ENCODE data around the gene EPSTI1.

EPSTI1 gene

DNA sequence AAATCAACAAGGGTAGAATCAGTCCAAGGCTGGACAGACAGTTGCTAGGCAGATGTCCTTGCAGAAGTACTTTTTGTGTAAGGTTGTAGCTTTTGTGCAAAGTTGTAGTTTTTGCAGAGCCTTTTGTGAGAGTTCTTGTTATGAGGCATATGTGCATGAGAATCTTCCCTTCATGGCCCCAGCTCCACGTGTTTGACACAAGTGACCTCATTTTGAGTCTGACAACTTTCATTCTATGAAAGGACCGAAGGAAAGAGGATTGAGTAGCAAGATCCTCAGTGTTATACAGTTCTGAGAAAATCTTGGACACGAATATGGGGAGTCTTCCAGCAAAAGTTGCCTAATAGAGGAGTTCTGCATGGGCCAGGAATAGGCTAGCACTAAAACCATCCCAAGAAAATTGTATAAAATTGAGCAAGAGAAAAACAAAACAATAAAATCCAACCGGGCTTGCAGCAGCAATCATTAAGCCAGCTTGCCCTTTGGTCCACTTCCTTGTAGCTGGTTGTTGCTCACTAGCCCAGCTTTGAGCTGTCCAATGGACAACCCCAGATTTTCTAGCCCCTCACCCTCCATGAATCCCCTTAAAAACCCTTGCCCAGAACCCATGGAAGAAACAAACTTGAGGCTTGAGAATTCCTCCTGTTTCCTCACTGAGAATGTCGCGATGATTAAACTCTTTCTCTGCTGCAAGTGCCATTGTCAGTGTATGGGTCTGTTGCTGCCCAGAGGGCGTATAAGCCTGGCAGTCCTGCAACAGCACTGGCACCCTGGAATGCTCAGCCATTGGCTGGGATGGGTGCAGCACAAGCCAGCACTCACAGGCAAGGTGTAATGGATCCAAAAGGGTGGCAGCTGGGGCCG lies 6.5 kb downstream of the EPSTI1 start:
- Histone ChIP-seq H3K9ac (ENCODE audit: low read length) (no peak overlapping the region), H3K4me1 (ENCODE audit: insufficient read depth, low read length) (peaks cover 6% of the 10 kb centered on the region), H3K27me3 (ENCODE audit: control insufficient read depth in 1 of 2, insufficient read depth in 2 of 2, low read length in 2 of 2) (no peaks in the 10 kb centered on the region), H3K9me3 (ENCODE audit: low read length) (no peaks in the 10 kb centered on the region), H3K36me3 (ENCODE audit: insufficient read depth, low read length) (no peaks in the 10 kb centered on the region), H3K4me3 (ENCODE audit: low read depth in 1 of 2, low read length in 2 of 2) (no peak overlapping the region), H3K27ac (ENCODE audit: low read depth, low read length) (no peak overlapping the region)

DNA sequence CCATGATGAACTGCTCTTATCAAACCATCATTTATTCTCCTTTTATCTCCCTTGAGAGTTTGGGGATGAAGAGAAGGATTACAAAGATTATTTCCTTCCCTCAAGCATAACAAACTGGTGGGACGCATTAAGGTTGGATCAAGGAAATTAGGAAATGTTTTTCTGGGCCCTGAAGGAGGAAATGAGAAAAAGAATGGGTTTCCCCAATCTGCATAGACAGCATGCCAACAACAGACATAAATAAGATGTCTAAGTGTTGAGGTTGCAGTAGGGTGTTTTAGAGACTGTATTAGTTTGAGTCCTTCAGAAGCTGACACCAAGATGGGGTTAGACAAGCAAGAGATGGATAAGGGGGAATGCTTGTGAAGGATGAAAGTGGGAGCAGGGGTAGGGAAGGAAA lies 7.3 kb downstream of the EPSTI1 start:
- no peaks in the 10 kb centered on the region for H3K36me3 ChIP-seq (ENCODE audit: insufficient read depth, low read length)
- H3K4me3 ChIP-seq (ENCODE audit: low read depth in 1 of 2, low read length in 2 of 2) = no peak overlapping the region
- no peak overlapping the region for H3K27ac ChIP-seq (ENCODE audit: low read depth, low read length)
- H3K9ac ChIP-seq (ENCODE audit: low read length) = no peak overlapping the region
- no peaks in the 10 kb centered on the region for H3K4me1 ChIP-seq (ENCODE audit: insufficient read depth, low read length)
- H3K27me3 ChIP-seq (ENCODE audit: control insufficient read depth in 1 of 2, insufficient read depth in 2 of 2, low read length in 2 of 2) = no peaks in the 10 kb centered on the region
- H3K9me3 ChIP-seq (ENCODE audit: low read length) = no peaks in the 10 kb centered on the region

DNA sequence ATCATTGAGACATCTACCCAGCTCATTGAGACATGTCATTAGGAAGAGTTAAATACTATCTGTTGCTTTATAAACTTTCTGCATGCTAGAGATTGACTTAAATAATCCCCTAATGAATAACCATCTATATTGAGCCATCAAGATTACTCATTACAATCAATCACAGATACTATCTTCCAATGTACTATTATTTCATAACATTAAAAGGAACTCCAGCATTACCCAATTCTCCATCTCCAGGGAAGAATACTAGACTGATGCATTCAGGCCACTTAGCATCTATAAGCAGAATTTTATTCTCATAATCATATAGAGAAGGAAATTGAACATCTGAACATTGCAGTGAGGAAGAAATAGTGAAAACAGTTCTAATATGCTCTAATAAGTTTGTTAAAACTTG lies 8.0 kb downstream of the EPSTI1 start:
- no peaks in the 10 kb centered on the region for H3K36me3 ChIP-seq (ENCODE audit: insufficient read depth, low read length)
- no peaks in the 10 kb centered on the region for H3K27me3 ChIP-seq (ENCODE audit: control insufficient read depth in 1 of 2, insufficient read depth in 2 of 2, low read length in 2 of 2)
- no peaks in the 10 kb centered on the region for H3K4me1 ChIP-seq (ENCODE audit: insufficient read depth, low read length)
- H3K27ac ChIP-seq (ENCODE audit: low read depth, low read length) = no peak overlapping the region
- no peak overlapping the region for H3K4me3 ChIP-seq (ENCODE audit: low read depth in 1 of 2, low read length in 2 of 2)
- H3K9me3 ChIP-seq (ENCODE audit: low read length) = no peaks in the 10 kb centered on the region
- no peak overlapping the region for H3K9ac ChIP-seq (ENCODE audit: low read length)

DNA sequence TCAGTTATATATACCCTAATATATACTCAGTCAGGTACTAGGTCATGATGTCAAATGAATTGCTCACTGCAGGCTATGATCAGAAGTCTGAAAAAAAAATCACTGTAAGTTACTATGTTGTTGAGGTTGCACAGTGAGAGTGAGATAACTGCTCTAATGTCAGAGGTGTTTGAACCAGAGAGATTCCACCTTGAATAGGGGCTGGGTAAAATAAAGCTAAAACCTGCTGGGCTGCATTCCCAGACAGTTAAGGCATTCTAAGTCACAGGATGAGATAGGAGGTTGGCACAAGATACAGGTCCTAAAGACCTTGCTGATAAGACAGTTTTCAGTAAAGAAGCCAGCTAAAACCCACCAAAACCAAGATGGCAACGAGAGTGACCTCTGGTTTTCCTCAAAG lies 10.2 kb downstream of the EPSTI1 start:
- Histone ChIP-seq H3K4me1 (ENCODE audit: insufficient read depth, low read length) (no peaks in the 10 kb centered on the region), H3K4me3 (ENCODE audit: low read depth in 1 of 2, low read length in 2 of 2) (no peak overlapping the region), H3K27ac (ENCODE audit: low read depth, low read length) (no peak overlapping the region), H3K27me3 (ENCODE audit: control insufficient read depth in 1 of 2, insufficient read depth in 2 of 2, low read length in 2 of 2) (no peaks in the 10 kb centered on the region), H3K36me3 (ENCODE audit: insufficient read depth, low read length) (no peaks in the 10 kb centered on the region), H3K9me3 (ENCODE audit: low read length) (no peaks in the 10 kb centered on the region), H3K9ac (ENCODE audit: low read length) (no peak overlapping the region)

DNA sequence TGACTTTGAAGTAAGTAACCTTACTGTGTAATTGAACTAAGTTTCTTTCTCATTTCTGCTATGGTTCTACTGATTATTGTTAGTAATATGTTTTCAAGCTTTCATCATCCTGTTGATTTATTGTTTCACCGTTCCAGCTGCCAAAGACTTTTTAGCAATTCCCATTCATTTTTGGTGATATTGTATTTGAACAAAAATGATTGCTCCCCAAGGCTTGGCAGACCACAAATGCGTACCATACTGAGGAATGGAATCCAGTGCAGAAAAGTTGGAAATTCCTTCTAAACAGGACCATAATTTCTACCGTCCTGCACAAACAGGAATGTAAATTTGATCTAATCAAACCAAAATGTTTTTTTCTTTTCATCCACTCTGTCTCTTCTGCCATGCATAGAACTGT lies 10.7 kb downstream of the EPSTI1 start:
- Histone ChIP-seq H3K36me3 (ENCODE audit: insufficient read depth, low read length) (no peaks in the 10 kb centered on the region), H3K4me1 (ENCODE audit: insufficient read depth, low read length) (no peaks in the 10 kb centered on the region), H3K9me3 (ENCODE audit: low read length) (no peaks in the 10 kb centered on the region), H3K9ac (ENCODE audit: low read length) (no peak overlapping the region), H3K4me3 (ENCODE audit: low read depth in 1 of 2, low read length in 2 of 2) (no peak overlapping the region), H3K27ac (ENCODE audit: low read depth, low read length) (no peak overlapping the region), H3K27me3 (ENCODE audit: control insufficient read depth in 1 of 2, insufficient read depth in 2 of 2, low read length in 2 of 2) (no peaks in the 10 kb centered on the region)

DNA sequence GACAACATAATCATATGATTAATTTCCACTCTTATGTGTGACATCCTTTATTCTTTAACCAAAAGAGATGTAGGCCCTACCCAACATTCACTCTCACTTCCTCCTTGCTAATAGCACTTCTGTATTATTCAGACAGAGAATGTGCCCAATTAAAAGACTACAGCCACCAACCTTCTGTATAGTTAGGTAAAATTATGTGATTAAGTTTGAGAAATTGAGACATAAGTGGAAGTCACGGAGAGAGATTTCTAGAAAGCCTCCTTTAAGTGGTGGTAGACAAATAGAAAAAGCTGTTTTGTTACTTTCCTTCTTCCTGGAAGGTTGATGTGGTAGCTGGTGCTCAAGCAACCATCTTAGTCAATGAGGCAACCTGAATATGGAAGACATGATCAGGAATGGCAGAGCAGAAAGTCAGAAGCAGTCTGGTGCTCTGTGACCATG lies 14.8 kb downstream of the EPSTI1 start:
- no peaks in the 10 kb centered on the region for H3K4me1 ChIP-seq (ENCODE audit: insufficient read depth, low read length)
- no peaks in the 10 kb centered on the region for H3K36me3 ChIP-seq (ENCODE audit: insufficient read depth, low read length)
- H3K9ac ChIP-seq (ENCODE audit: low read length) = no peak overlapping the region
- no peak overlapping the region for H3K27ac ChIP-seq (ENCODE audit: low read depth, low read length)
- no peak overlapping the region for H3K4me3 ChIP-seq (ENCODE audit: low read depth in 1 of 2, low read length in 2 of 2)
- no peaks in the 10 kb centered on the region for H3K9me3 ChIP-seq (ENCODE audit: low read length)
- no peaks in the 10 kb centered on the region for H3K27me3 ChIP-seq (ENCODE audit: control insufficient read depth in 1 of 2, insufficient read depth in 2 of 2, low read length in 2 of 2)

DNA sequence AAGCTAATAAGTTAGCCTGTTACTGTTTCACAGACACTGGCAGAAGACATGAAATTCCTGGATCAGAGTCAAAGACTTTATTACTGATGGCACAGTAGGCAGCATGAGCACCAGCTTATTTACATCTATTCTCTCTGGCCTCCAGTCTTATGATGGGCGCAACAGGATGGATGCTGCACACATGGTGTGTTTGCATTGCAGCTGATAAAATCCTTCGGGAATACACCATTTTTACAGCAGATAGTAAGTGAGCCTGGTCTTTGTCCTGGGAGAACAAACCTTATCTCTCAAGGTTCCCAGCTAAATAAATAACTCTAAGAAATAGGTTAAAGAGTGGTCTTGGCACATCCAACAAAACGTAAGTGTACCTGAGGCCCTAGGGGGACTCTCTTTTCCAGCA lies 16.0 kb downstream of the EPSTI1 start:
- no peaks in the 10 kb centered on the region for H3K27me3 ChIP-seq (ENCODE audit: control insufficient read depth in 1 of 2, insufficient read depth in 2 of 2, low read length in 2 of 2)
- no peaks in the 10 kb centered on the region for H3K36me3 ChIP-seq (ENCODE audit: insufficient read depth, low read length)
- no peaks in the 10 kb centered on the region for H3K4me1 ChIP-seq (ENCODE audit: insufficient read depth, low read length)
- no peak overlapping the region for H3K4me3 ChIP-seq (ENCODE audit: low read depth in 1 of 2, low read length in 2 of 2)
- H3K9me3 ChIP-seq (ENCODE audit: low read length) = no peaks in the 10 kb centered on the region
- no peak overlapping the region for H3K27ac ChIP-seq (ENCODE audit: low read depth, low read length)
- no peak overlapping the region for H3K9ac ChIP-seq (ENCODE audit: low read length)

DNA sequence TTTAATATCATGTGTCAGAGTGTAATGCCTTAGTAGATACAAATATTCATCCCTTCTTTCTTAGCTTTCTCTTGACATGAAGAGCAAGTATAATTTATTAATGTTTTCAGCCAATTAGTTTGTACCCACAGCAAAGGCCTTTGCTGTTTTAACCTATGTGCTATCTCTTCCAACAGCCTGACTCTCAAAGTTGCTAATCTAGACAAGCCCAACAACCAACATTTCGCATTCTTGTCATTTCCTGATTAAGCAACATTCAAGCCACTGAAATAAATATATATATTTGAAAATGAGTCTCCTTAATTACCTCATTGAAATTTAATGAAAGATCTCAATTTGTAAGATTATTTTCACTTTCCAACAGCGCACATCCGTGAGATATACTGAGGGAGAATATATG lies 18.5 kb downstream of the EPSTI1 start:
- no peak overlapping the region for H3K27ac ChIP-seq (ENCODE audit: low read depth, low read length)
- no peaks in the 10 kb centered on the region for H3K36me3 ChIP-seq (ENCODE audit: insufficient read depth, low read length)
- H3K4me1 ChIP-seq (ENCODE audit: insufficient read depth, low read length) = no peaks in the 10 kb centered on the region
- no peak overlapping the region for H3K4me3 ChIP-seq (ENCODE audit: low read depth in 1 of 2, low read length in 2 of 2)
- H3K27me3 ChIP-seq (ENCODE audit: control insufficient read depth in 1 of 2, insufficient read depth in 2 of 2, low read length in 2 of 2) = no peaks in the 10 kb centered on the region
- no peaks in the 10 kb centered on the region for H3K9me3 ChIP-seq (ENCODE audit: low read length)
- no peak overlapping the region for H3K9ac ChIP-seq (ENCODE audit: low read length)

DNA sequence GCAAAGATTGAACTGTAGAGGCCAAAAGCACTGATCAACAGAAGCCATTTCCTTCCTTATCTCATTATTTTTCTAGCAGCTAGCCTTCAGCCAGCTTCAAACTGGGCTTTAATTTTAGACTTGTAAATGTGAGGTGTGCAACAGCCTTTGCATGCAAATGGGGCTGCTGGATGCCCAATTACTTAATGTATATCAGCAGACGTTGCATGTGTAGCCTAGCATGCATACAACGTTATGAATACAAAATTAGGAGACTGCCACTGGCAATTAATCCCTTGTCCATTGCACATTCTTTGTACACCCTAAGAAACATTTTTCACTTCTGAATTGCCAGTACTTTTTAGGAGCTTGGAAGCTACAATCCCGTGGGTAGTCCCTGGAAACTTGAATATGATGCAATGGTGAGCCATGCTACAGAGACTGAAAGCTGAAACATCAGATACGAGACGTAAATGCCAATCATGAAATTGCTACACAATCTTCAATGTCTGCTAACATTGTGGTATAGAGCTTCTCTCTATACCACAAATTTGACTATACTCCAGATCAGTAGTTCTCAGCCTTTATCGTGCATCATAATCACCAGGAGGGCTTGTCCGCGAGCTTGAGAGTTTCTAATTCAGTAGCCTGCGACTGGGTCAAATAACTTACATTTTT lies 20.2 kb downstream of the EPSTI1 start:
- Histone ChIP-seq H3K27ac (ENCODE audit: low read depth, low read length) (no peak overlapping the region), H3K9me3 (ENCODE audit: low read length) (no peaks in the 10 kb centered on the region), H3K27me3 (ENCODE audit: control insufficient read depth in 1 of 2, insufficient read depth in 2 of 2, low read length in 2 of 2) (no peaks in the 10 kb centered on the region), H3K4me1 (ENCODE audit: insufficient read depth, low read length) (no peaks in the 10 kb centered on the region), H3K4me3 (ENCODE audit: low read depth in 1 of 2, low read length in 2 of 2) (no peak overlapping the region), H3K36me3 (ENCODE audit: insufficient read depth, low read length) (no peaks in the 10 kb centered on the region), H3K9ac (ENCODE audit: low read length) (no peak overlapping the region)

DNA sequence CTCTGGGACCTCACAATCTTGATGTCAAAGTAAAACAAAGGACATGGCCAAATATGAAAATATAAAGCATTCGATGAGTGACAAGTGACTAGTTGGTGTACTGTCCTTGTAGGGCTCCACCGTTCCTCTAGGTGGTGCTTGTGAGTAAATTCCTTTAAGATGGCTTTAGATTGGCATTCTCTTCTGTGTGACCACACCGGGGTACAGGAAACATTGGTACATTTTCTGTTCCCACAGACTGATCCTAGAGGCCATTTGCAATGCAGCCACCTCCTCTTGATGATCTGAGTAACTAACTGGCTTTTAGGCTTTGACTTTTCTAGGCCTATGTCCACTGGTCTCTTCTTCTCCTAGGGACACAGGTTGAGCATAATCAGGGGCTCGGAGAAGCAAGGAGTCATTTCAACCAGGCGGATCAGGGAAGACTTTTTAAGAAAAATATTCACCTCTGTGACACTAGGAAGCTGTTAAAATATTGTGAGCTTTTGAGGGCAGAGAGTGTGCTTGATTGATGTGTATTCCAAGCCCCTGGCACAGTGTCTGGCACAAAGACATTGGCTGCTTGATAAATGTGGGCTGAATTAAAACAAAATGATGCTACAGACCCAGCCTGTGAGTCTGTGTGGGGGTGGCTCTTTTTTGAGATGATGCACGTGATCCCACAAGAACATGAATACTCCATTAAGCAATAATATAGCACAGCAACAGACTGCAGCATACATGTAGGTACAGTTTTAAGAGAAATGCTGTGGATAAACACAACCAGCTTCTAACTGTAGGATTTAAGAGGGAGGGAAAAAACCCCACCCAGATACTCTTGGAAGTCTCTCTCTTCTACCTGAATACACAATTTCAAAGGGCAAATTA lies 21.0 kb downstream of the EPSTI1 start:
- Histone ChIP-seq H3K27me3 (ENCODE audit: control insufficient read depth in 1 of 2, insufficient read depth in 2 of 2, low read length in 2 of 2) (no peaks in the 10 kb centered on the region), H3K27ac (ENCODE audit: low read depth, low read length) (no peak overlapping the region), H3K4me3 (ENCODE audit: low read depth in 1 of 2, low read length in 2 of 2) (no peak overlapping the region), H3K36me3 (ENCODE audit: insufficient read depth, low read length) (no peaks in the 10 kb centered on the region), H3K9ac (ENCODE audit: low read length) (no peak overlapping the region), H3K9me3 (ENCODE audit: low read length) (no peaks in the 10 kb centered on the region), H3K4me1 (ENCODE audit: insufficient read depth, low read length) (no peaks in the 10 kb centered on the region)

DNA sequence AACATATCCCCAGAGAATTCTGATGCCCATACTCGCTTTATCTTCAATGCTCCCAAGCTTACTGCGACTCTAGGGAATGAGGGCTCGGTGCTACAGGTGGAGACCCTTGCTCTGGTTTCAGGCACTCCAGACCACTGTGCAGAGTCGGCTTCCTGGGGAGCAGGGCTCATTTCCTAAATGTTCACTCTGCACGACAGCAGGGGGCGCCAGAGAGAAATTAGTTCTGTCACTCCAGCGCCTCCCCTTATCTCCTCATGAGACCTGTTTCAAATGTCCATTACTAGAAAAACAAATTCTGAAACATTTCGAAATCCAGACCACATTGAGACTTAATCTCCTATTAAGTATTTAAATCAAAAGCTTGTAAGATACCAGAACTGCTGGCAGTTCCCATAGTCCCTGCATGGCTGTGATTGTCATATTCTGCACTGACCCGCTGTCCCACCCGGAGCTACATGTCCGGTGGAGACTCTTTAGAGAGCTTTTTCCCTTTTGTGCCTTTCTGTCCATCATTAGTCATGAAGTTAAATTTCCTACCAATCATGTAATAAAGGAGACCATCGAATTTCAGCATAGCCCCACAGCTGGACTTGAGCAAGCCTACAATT lies 22.4 kb downstream of the EPSTI1 start:
- Histone ChIP-seq H3K4me1 (ENCODE audit: insufficient read depth, low read length) (no peaks in the 10 kb centered on the region), H3K9me3 (ENCODE audit: low read length) (no peaks in the 10 kb centered on the region), H3K9ac (ENCODE audit: low read length) (no peak overlapping the region), H3K4me3 (ENCODE audit: low read depth in 1 of 2, low read length in 2 of 2) (no peak overlapping the region), H3K27ac (ENCODE audit: low read depth, low read length) (no peak overlapping the region), H3K27me3 (ENCODE audit: control insufficient read depth in 1 of 2, insufficient read depth in 2 of 2, low read length in 2 of 2) (no peaks in the 10 kb centered on the region), H3K36me3 (ENCODE audit: insufficient read depth, low read length) (no peaks in the 10 kb centered on the region)
